B cell (primary cell): ENCODE measurements around the gene PCBP1. TPM values are rescaled to one million over a fixed set of nuclear protein-coding genes. Genes with fewer than 3 reads are reported as not detected.
"Not testable (repeated sequence)": the region's sequence is repeated elsewhere in the genome, so short reads cannot be mapped to it uniquely, and the experiment has no call there.

Experiments used
- ATAC-seq: fragments of 200-7000 bp; cut with Tn5 transposase; one replicate; pipeline ENCODE4 v1.10.0; 2021; ENCODE audit warnings: low read depth, mild to moderate bottlenecking, moderate number of reproducible peaks, moderate library complexity
- CTCF ChIA-PET: fragments of 350-600 bp; sonication (Branson Sonifier 250); formaldehyde crosslinking; loops from one replicate; lab custom pipeline; 2021; ENCODE audit warnings: antibody characterized with exemption, inconsistent platforms; lab: Charles Lee
- POLR2A ChIA-PET: fragments of 350-600 bp; sonication (Branson Sonifier 250); formaldehyde crosslinking; loops from one replicate; lab custom pipeline; 2021; ENCODE audit warnings: antibody characterized with exemption; lab: Charles Lee
- DNase-seq: peaks from one replicate; pipeline ENCODE4 v3.0.0; 2013
- H2AFZ ChIP-seq: 2 replicates; pipeline ENCODE4 v1.6.1; 2012; ENCODE audit warnings: mild to moderate bottlenecking, low read depth, low read length; ENCODE audit not compliant: insufficient read depth, poor library complexity, severe bottlenecking
- H3K27ac ChIP-seq, 2 donors: 1 replicate in 1 of 2; 2 replicates in 1 of 2; pipeline ENCODE4 v1.5.1; 2012 to 2013; ENCODE audit warnings: low read length in 2 of 2, mild to moderate bottlenecking in 2 of 2, moderate library complexity in 1 of 2
- H3K27me3 ChIP-seq, 4 experiments: fragments of 200-600 bp in 1 of 4; sonication (generic) in 1 of 4; replicated peaks in 1 of 4; 1 replicate in 2 of 4; 2 replicates in 2 of 4; pipeline versions ENCODE4 v1.6.1 to v1.7.0; 2013 to 2016; ENCODE audit warnings: low read length in 3 of 4, mild to moderate bottlenecking in 2 of 4, mixed read lengths in 1 of 4, moderate library complexity in 1 of 4; ENCODE audit not compliant: insufficient read depth in 4 of 4, control insufficient read depth in 3 of 4; ENCODE audit errors: control extremely low read depth in 1 of 4
- H3K36me3 ChIP-seq, 2 experiments: replicated peaks in 1 of 2; 1 replicate in 1 of 2; 2 replicates in 1 of 2; pipeline versions ENCODE4 v1.6.1 to v1.7.1; 2013; ENCODE audit warnings: low read length in 1 of 2; ENCODE audit not compliant: insufficient read depth in 2 of 2, control insufficient read depth in 1 of 2; ENCODE audit errors: control extremely low read depth in 1 of 2, extremely low read depth in 1 of 2
- H3K4me1 ChIP-seq, 2 donors: fragments of 200-600 bp in 1 of 2; sonication (generic) in 1 of 2; 1 replicate in 1 of 2; 2 replicates in 1 of 2; pipeline versions ENCODE4 v1.5.1 to v1.6.1; 2013 to 2017; ENCODE audit warnings: low read length in 2 of 2; ENCODE audit not compliant: control insufficient read depth in 2 of 2, insufficient read depth in 2 of 2
- H3K4me2 ChIP-seq: replicated peaks from 2 replicates; pipeline ENCODE3; 2012; ENCODE audit warnings: mild to moderate bottlenecking, low read depth, low read length; ENCODE audit not compliant: poor library complexity, severe bottlenecking
- H3K4me3 ChIP-seq, 5 experiments: fragments of 200-600 bp in 1 of 5; sonication (generic) in 1 of 5; 1 replicate in 3 of 5; 2 replicates in 2 of 5; pipeline versions ENCODE4 v1.5.1 to v1.7.0; 2011 to 2016; ENCODE audit warnings: low read length in 4 of 5, mild to moderate bottlenecking in 4 of 5, low read depth in 2 of 5, control low read depth in 1 of 5, moderate library complexity in 1 of 5; ENCODE audit not compliant: insufficient read depth in 1 of 5; ENCODE audit errors: control extremely low read depth in 1 of 5, extremely low read depth in 1 of 5
- H3K79me2 ChIP-seq: fragments of 200-600 bp; sonication (generic); one replicate; pipeline ENCODE4 v1.6.0; 2016; ENCODE audit warnings: low read length; ENCODE audit not compliant: control insufficient read depth, insufficient read depth
- H3K9ac ChIP-seq: fragments of 200-600 bp; sonication (generic); 2 replicates; pipeline ENCODE4 v1.6.1; 2017; ENCODE audit warnings: mild to moderate bottlenecking, low read length, moderate library complexity
- H3K9me3 ChIP-seq, 3 donors: one replicate each; pipeline versions ENCODE4 v1.6.1 to v1.7.1; 2013; ENCODE audit warnings: low read length in 2 of 3; ENCODE audit not compliant: control insufficient read depth in 2 of 3, insufficient read depth in 1 of 3; ENCODE audit errors: control extremely low read depth in 1 of 3
- H4K20me1 ChIP-seq: 2 replicates; pipeline ENCODE4 v1.6.0; 2012; ENCODE audit warnings: mild to moderate bottlenecking, low read length; ENCODE audit not compliant: insufficient read depth, control insufficient read depth, poor library complexity, severe bottlenecking
- H3K27ac Mint-ChIP-seq: one replicate; pipeline ENCODE4 v1.8.0; 2021; ENCODE audit warnings: mixed read lengths
- H3K27me3 Mint-ChIP-seq: one replicate; pipeline ENCODE4 v1.8.0; 2021; ENCODE audit warnings: mixed read lengths
- H3K4me1 Mint-ChIP-seq: one replicate; pipeline ENCODE4 v1.8.0; 2021; ENCODE audit warnings: mixed read lengths
- H3K4me3 Mint-ChIP-seq: one replicate; pipeline ENCODE4 v1.8.0; 2021; ENCODE audit warnings: mixed read lengths
- H3K9me3 Mint-ChIP-seq: one replicate; pipeline ENCODE4 v1.8.0; 2022; ENCODE audit warnings: mixed read lengths; ENCODE audit not compliant: insufficient read depth
- CTCF ChIP-seq: fragments of 200-600 bp; IDR thresholded peaks from one replicate; pipeline ENCODE4 v1.8.0; 2022; ENCODE audit warnings: antibody characterized with exemption, mild to moderate bottlenecking
- EZH2 ChIP-seq: IDR thresholded peaks from 2 replicates; pipeline ENCODE4 v1.6.1; 2012; ENCODE audit warnings: borderline replicate concordance, low read depth, mild to moderate bottlenecking, moderate library complexity, low read length; ENCODE audit not compliant: insufficient read depth, poor library complexity, severe bottlenecking
- WGBS: methylation state at CpG from one replicate; pipeline ENCODE4 v1.1.5; 2013; ENCODE audit warnings: missing lambda C conversion rate; ENCODE audit not compliant: insufficient coverage; 5-methylcytosine and 5-hydroxymethylcytosine counted together
- intact Hi-C: fragments of 100-400 bp; cut with micrococcal nuclease; formaldehyde crosslinking; loops from one replicate; pipeline ENCODE4 v1.10.0; 2022
- polyA plus RNA-seq: library from polyadenylated mRNA; depleted of rRNA; stranded (reverse); fragments of >200 nt; gene quantifications from 2 replicates; pipeline ENCODE4 v1.2.3, GENCODE V29; 2012
- total RNA-seq, 2 donors: library from RNA; stranded (reverse); fragments of 120-200 nt in 1 of 2; gene quantifications; 1 replicate in 1 of 2; 2 replicates in 1 of 2; pipeline versions ENCODE4 v1.2.3 to v1.2.4, GENCODE V29; 2013 to 2022

PCBP1 gene
- total and polyA plus RNA-seq, 2 donors (not counting 1 experiment from before 2014, with no cell fraction given) = 172 to 327 TPM

- H3K4me1 Mint-ChIP-seq = no peaks in the 10 kb centered on the region
These were observed 36.4 kb upstream of the PCBP1 start for GRCh38 chr2:70050631-70051425.

GRCh38 chr2:70055259-70055658 lies 32.0 kb upstream of the PCBP1 start:
- POLR2A ChIA-PET, CTCF ChIA-PET: not testable (repeated sequence)

More at GRCh38 chr2:70050631-70051425, 36.4 kb upstream of the PCBP1 start:
- intact Hi-C loops = no loop called here
- Histone ChIP-seq H4K20me1 (no peaks in the 10 kb centered on the region), H3K79me2 (no peaks in the 10 kb centered on the region), H3K4me2 (no peak overlapping the region), H3K9ac (no peak overlapping the region), H3K9me3 (no peaks in the 10 kb centered on the region), H3K27ac (no peak overlapping the region), H3K4me3 (no peak overlapping the region), H3K27me3 (no peaks in the 10 kb centered on the region), H3K36me3 (peaks cover 13 to 44% of the 10 kb centered on the region in 2 experiments), H2AFZ (no peak overlapping the region), H3K4me1 (no peaks in the 10 kb centered on the region)
- Mint-ChIP-seq H3K27me3 (no peaks in the 10 kb centered on the region), H3K4me3 (no peak overlapping the region), H3K9me3 (peaks cover 3% of the 10 kb centered on the region), H3K27ac (no peak overlapping the region)
- ChIA-PET POLR2A (interaction anchor here (0.6 kb wide), 1 partner anchor 48 kb away, joined by 3 read pairs; no protein-coding TSS in a partner anchor), CTCF (interaction anchor here (1.1 kb wide), 1 partner anchor 29 kb away, joined by 3 read pairs; no protein-coding TSS in a partner anchor)
- no CpG with 5 or more reads among the region's 5 CpGs for WGBS
- ATAC-seq = no peak
- TF ChIP-seq CTCF (no peak), EZH2 (no peak)
- DNase-seq = no peak

More at GRCh38 chr2:70055259-70055658, 32.0 kb upstream of the PCBP1 start:
- H3K9ac ChIP-seq, H4K20me1 ChIP-seq, ATAC-seq, H3K9me3 Mint-ChIP-seq, DNase-seq, H3K4me1 Mint-ChIP-seq, H3K27me3 Mint-ChIP-seq, H3K27ac Mint-ChIP-seq, H3K9me3 ChIP-seq, H3K79me2 ChIP-seq, H3K27me3 ChIP-seq, intact Hi-C loops, H2AFZ ChIP-seq, H3K4me2 ChIP-seq, H3K4me3 ChIP-seq, H3K4me3 Mint-ChIP-seq, H3K4me1 ChIP-seq, H3K27ac ChIP-seq: not testable (repeated sequence)
- H3K36me3 ChIP-seq = peaks cover 13 to 42% of the 10 kb centered on the region in 2 experiments
- no CpG with 5 or more reads among the region's 4 CpGs for WGBS
